Psoas muscle (tissue), 8 donors: Measurements from ENCODE around the gene SIN3B. TPM values are rescaled to one million over a fixed set of nuclear protein-coding genes. Genes with fewer than 3 reads are reported as not detected.
A peak's percentile ranks its signal among the peaks of the same experiment; 100 is the strongest.

Source experiments
- ATAC-seq, 4 donors: fragments of 200-7000 bp; cut with Tn5 transposase; one replicate each; pipeline ENCODE4 v1.9.1; 2020; ENCODE audit warnings: moderate library complexity in 3 of 4, mild to moderate bottlenecking in 2 of 4
- DNase-seq, 2 donors: peaks; one replicate each; pipeline ENCODE4 v3.0.0-alpha.2; 2020
- H3K27ac ChIP-seq: fragments of 200-600 bp; one replicate; pipeline ENCODE4 v1.8.0; 2022
- H3K27me3 ChIP-seq, 3 donors: fragments of 200-600 bp in 1 of 3; one replicate each; pipeline versions ENCODE4 v1.6.1 to v1.8.0; 2013 to 2022; ENCODE audit warnings: low read length in 2 of 3, mild to moderate bottlenecking in 2 of 3, moderate library complexity in 1 of 3; ENCODE audit not compliant: insufficient read depth in 3 of 3
- H3K36me3 ChIP-seq, 2 donors: fragments of 200-600 bp in 1 of 2; one replicate each; pipeline versions ENCODE4 v1.6.1 to v1.8.0; 2013 to 2022; ENCODE audit warnings: low read depth in 1 of 2, mild to moderate bottlenecking in 1 of 2, moderate library complexity in 1 of 2; ENCODE audit not compliant: insufficient read depth in 1 of 2
- H3K4me1 ChIP-seq: fragments of 200-600 bp; one replicate; pipeline ENCODE4 v1.8.0; 2022
- H3K4me3 ChIP-seq: fragments of 200-600 bp; one replicate; pipeline ENCODE4 v1.8.0; 2022; ENCODE audit warnings: mild to moderate bottlenecking
- H3K9me3 ChIP-seq: fragments of 200-600 bp; one replicate; pipeline ENCODE4 v1.8.0; 2022
- WGBS, 3 donors: extraction: QIAGEN DNeasy Blood & Tissue Kit; methylation state at CpG; one replicate each; pipeline versions ENCODE4 v1.1.6 to v1.1.7; 2013; 5-methylcytosine and 5-hydroxymethylcytosine counted together
- intact Hi-C, 2 donors: fragments of 100-400 bp; cut with DNase I; formaldehyde crosslinking; loops; one replicate each; pipeline versions ENCODE4 v1.11.0 to v1.14.2; 2022
- polyA plus RNA-seq, 3 donors: library from polyadenylated mRNA; stranded (reverse); fragments of 200-250 nt; gene quantifications; one replicate each; pipeline ENCODE4 v1.2.3, GENCODE V29; 2013
- total RNA-seq, 4 donors: library from RNA; stranded (reverse); fragmentation: NEBNext Ultra II Directional in 2 of 4; extraction: Animal tissue kit (Norgen Biotek cat#: 25700) in 2 of 4; gene quantifications; one replicate each; pipeline versions ENCODE4 v1.2.1 to v1.2.4, GENCODE V29; 2021 to 2023
- TF ChIP-seq, protein P1 (sequence below): fragments of 200-600 bp; IDR thresholded peaks from one replicate; pipeline ENCODE4 v1.8.0; 2022; ENCODE audit warnings: antibody characterized with exemption
- donor health status: healthy with polysubstance abuse.
- donor health status: DM: no; HTN: no; CAD: no; lungs with moderate emphysema.
- donor health status: Bipolar disorder and iron deficiency.
- donor health status: healthy.
- donor health status: DM: yes; HTN: yes; CAD: no.
- donor health status: DM: no; HTN: no; CAD: no.
- donor health status: DM: no; HTN: no; CAD: no.
- donor health status: DM: yes; HTN: yes; CAD: no.

The SIN3B gene
- total and polyA plus RNA-seq, 7 donors = 11.8 to 23.8 (median 18.0) TPM

DNA sequence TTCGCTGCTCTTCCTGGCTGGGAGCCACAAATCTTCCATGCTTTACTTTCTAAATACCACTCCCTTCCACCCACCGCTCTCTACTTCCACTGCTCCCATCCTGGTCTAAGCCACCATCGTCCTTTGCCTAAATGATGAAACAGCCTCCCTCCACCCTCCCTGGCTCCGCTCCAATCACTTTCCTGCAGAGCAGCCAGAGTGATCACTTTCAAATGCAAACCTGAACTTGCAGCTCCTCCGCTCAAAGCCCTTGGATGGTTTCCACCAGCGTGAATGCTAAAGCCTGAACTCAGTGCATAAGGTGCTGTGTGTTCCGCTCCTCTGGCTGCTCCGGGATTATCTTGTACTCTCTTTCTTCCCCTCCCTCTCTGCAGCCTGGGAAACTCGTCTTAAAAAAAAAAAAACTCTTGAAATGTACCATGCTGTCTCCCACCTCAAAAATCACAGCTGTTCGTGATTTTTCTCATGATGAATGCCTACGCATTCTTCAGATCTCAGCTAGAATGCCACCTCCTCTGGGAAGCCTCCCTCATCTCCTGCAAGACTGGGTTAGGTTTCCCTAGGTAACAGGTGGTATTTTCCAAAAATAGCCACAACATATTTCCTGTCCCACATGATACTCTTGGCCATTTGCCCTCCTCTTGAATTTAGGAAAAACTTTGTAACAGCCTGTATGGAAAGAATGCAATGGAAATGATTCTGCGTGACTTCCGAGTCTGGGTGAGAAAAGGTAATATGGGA, 3.7 kb upstream of the SIN3B start:
- Histone ChIP-seq H3K9me3 (no peaks in the 10 kb centered on the region), H3K27ac (peak overlapping the region; percentile 53), H3K27me3 (no peaks in the 10 kb centered on the region), H3K36me3 (peaks cover 0 to 2% of the 10 kb centered on the region in 2 donors), H3K4me1 (peaks cover 19% of the 10 kb centered on the region), H3K4me3 (peak overlapping the region; percentile 59)
- ATAC-seq (peak in 3 of 4 donors; percentile 11 to 43 (median 40)), DNase-seq (peak; percentile 59 to 60)
- TF ChIP-seq, protein P1, sequence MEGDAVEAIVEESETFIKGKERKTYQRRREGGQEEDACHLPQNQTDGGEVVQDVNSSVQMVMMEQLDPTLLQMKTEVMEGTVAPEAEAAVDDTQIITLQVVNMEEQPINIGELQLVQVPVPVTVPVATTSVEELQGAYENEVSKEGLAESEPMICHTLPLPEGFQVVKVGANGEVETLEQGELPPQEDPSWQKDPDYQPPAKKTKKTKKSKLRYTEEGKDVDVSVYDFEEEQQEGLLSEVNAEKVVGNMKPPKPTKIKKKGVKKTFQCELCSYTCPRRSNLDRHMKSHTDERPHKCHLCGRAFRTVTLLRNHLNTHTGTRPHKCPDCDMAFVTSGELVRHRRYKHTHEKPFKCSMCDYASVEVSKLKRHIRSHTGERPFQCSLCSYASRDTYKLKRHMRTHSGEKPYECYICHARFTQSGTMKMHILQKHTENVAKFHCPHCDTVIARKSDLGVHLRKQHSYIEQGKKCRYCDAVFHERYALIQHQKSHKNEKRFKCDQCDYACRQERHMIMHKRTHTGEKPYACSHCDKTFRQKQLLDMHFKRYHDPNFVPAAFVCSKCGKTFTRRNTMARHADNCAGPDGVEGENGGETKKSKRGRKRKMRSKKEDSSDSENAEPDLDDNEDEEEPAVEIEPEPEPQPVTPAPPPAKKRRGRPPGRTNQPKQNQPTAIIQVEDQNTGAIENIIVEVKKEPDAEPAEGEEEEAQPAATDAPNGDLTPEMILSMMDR = no peak
- intact Hi-C loops = loop anchor here in 1 of 2 donors (5.0 kb wide), 2 partner anchors 53 to 72 kb away; no protein-coding TSS in a partner anchor
- 4 to 5% (median 5%) methylated on average over 13 of the region's 13 CpGs for WGBS, 3 donors

DNA sequence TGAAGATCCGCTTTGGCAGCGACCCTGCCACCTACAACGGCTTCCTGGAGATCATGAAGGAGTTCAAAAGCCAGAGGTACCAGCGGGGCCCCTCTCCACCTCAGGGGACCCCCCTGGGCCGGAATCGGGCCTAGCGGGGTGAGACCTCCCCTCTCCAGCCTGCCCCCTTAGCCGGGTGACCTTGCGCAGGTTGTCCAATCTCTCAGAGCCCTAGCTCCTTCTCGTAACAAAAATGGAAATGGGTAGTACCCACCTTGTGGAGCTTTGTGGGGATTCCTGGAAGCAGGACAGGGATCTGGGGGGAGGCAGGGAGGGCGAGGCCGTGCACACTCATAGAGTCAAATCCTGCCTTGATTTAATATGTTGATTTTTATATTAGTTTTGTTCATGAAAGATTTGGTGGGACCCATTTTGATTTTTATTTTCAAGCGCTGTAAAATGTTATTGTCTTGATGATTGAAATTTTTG, 658 bp downstream of the SIN3B start:
- Histone ChIP-seq H3K4me3 (peak overlapping the region; percentile 87), H3K27me3 (no peaks in the 10 kb centered on the region), H3K4me1 (peaks cover 19% of the 10 kb centered on the region), H3K27ac (peak overlapping the region; percentile 85), H3K9me3 (no peaks in the 10 kb centered on the region), H3K36me3 (peaks cover 6 to 44% of the 10 kb centered on the region in 2 donors)
- ATAC-seq = peak in 2 of 4 donors; percentile 3 to 12
- DNase-seq = no peak
- intact Hi-C loops = loop anchor here in 1 of 2 donors (5.0 kb wide), 2 partner anchors 58 to 67 kb away; no protein-coding TSS in a partner anchor
- TF ChIP-seq, protein P1 = no peak
- 15 to 17% (median 16%) methylated on average over 13 of the region's 13 CpGs for WGBS, 3 donors

DNA sequence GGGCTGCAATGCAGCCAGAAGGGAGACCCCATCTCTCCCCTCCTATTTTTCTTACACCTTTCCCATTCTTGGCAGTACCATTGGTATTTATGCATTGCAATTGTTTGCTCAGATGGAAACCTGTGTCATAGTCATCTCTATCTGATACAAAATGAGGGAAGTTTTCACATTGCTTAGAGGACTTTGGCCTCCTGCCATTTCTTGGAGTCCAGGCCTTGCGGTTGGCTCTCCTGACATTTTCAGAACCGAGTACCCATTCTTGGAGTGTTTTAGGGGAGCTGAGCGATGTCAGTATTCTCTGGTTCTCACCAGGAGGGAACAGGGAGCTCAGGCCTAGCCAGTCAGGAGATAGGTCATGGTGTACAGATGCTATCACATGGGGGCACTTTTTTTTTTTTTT, 1.5 kb downstream of the SIN3B start:
- no peak for DNase-seq
- Histone ChIP-seq H3K27me3 (no peaks in the 10 kb centered on the region), H3K4me1 (peaks cover 10% of the 10 kb centered on the region), H3K9me3 (no peaks in the 10 kb centered on the region), H3K27ac (no peak overlapping the region), H3K36me3 (peaks cover 6 to 53% of the 10 kb centered on the region in 2 donors), H3K4me3 (peak overlapping the region; percentile 87)
- TF ChIP-seq, protein P1 = no peak
- no peak for ATAC-seq
- intact Hi-C loops = no loop called here
- 56 to 60% (median 57%) methylated on average over 3 of the region's 3 CpGs for WGBS, 3 donors

DNA sequence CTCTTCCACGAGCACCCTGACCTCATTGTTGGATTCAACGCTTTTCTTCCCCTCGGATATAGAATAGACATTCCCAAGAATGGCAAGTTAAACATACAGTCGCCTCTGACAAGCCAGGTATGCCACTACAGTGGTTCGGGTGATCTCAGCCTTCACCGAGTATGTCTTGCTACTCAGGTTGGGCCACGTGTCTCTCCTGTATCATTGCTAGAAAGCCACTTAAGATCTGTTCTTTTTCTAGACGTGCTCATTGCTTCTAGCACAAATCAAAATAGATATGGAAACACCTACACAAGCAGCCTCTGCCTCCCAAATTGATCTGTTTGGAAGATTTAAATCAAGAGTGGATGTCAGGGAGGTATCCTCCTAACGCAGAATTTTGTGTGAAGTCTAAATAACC, 2.3 kb downstream of the SIN3B start:
- intact Hi-C loops = no loop called here
- Histone ChIP-seq H3K36me3 (peaks cover 6 to 61% of the 10 kb centered on the region in 2 donors), H3K27ac (no peak overlapping the region), H3K27me3 (no peaks in the 10 kb centered on the region), H3K4me3 (no peak overlapping the region), H3K4me1 (peaks cover 7% of the 10 kb centered on the region), H3K9me3 (no peaks in the 10 kb centered on the region)
- WGBS, 3 donors = 90 to 94% (median 93%) methylated on average over 9 of the region's 9 CpGs
- TF ChIP-seq, protein P1 = no peak
- no peak for ATAC-seq
- no peak for DNase-seq
